Measurements from ENCODE around the gene CATSPER3.

Gene CATSPER3

DNA sequence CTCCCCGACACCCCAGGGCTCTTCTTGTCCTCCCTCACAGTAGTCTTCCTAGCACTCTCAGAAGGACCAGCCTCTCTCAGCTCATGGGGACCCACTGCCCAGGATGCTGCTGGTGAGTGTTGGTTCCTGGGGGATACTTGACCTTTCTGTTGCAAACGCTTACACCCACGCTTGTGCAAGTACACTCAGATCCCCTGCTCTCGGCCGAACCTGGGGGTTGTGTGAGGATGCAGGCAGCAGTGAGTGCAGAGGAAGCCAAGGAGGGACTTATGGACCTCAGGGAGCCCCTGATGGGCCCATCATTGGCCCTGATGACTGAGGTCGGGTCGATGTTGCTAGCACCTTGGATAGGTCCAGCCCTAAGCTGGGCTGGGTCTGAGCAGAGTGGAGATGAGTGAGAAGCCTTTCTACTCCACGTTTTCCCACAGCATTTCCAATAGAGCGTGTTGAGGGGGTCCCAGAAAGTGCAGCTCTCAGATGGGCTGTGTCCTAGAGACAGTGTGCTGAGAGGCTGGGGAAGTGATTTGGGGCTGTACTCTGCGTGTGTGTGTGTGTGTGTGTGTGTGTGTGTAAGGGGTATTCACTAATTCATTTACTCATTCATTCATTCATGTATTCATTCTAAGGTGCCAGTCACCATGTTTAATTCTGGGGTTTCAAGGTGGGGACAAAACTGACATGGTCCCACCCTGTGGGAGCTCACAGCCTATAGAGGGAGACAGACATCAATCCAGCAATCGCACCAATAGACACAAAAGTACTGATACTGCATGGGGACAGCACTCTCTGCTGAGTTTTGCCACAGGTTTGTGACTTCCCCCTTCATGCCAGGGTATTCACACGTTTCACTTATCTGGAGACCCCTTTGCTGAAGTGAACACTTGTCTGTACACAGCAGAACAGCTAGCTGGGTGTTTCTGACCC lies 91.6 kb downstream of the CATSPER3 start:
- DNase-seq (ENCODE audit: low read depth in 2 of 2, low spot score in 1 of 2), result no peak

DNA sequence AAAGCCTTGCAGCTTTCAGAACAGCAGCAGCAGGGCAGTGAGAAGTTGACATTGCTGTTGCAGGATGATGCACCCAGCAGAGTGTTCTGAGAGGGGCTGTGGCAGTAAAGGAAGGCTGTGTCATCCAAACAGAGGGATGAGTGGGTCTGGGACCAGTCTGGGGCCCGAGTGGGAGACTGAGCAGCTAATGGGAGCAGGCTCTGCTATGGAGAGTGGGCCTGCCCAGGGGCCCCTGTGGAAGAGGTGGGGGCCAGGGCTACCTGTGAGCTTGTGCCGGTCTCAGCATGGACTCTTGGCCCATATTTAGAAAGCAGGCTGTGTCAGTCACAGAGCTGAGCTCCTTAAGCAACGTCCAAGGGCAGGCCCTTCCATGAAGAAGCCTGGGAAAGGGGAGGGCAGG lies 92.3 kb downstream of the CATSPER3 start:
- DNase-seq (ENCODE audit: low read depth in 2 of 2, low spot score in 1 of 2), result no peak

DNA sequence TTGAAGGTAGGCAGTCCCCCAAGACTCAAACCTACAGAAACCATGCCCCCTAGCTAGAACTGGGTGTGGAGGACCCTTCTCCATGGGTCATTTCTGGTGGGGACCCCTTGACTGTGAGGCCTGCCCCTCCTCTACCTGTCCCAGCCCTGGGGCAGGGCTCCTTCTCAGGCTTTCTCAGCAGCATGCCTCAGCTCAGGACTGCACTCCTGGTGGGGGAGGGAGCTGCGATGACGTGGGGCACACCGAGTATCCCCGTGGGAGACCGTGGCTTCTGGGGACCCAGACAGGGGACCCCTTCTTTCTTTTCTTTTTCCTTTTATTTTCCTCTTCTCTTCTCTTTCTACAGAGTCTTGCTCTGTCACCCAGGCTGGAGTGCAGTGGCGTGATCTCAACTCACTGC lies 93.3 kb downstream of the CATSPER3 start:
- no peak for DNase-seq (ENCODE audit: low read depth in 2 of 2, low spot score in 1 of 2)

Measured in stimulated activated CD8-positive, alpha-beta memory T cell treated with anti-CD3 and anti-CD28 coated beads, Interleukin-4, amount 100 ng/mL, for 1 hour (primary cell).